NCI-H2107 (cell line): ENCODE data around the gene PCDHGA11.
A peak's percentile ranks its signal among the peaks of the same experiment; 100 is the strongest.
"Not testable (repeated sequence)": the region's sequence is repeated elsewhere in the genome, so short reads cannot be mapped to it uniquely, and the experiment has no call there.

Experiments
- DNase-seq: peaks from one replicate; lab custom pipeline; 2025; lab: John Stamatoyannopoulos, UW

PCDHGA11 gene

DNA sequence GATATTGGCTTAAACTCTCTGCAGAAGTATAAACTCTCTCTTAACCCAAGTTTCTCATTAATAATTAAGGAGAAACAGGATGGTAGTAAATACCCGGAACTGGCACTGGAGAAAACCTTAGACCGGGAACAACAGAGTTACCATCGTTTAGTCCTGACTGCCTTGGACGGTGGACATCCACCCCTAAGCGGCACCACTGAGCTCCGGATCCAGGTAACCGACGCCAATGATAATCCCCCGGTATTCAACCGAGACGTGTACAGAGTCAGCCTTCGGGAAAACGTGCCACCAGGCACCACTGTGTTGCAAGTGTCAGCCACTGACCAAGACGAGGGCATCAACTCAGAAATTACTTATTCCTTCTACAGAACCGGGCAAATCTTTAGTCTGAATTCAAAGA, 22.2 kb upstream of the PCDHGA11 start:
- no peak for DNase-seq

DNA sequence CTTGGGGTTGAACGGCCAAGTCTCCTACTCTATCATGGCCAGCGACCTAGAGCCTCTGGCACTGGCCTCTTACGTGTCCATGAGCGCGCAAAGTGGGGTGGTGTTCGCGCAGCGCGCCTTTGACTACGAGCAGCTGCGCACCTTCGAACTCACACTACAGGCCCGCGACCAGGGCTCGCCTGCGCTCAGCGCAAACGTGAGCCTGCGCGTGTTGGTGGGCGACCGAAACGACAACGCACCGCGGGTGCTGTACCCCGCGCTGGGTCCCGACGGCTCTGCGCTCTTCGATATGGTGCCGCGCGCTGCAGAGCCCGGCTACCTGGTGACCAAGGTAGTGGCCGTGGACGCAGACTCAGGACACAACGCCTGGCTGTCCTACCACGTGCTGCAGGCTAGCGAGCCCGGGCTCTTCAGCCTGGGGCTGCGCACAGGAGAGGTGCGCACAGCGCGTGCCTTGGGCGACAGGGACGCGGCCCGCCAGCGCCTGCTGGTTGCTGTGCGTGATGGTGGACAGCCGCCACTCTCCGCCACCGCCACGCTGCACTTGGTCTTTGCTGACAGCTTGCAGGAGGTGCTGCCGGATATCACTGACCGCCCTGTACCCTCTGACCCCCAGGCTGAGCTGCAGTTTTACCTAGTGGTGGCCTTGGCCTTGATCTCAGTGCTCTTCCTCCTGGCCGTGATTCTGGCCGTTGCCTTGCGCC, 21.1 kb upstream of the PCDHGA11 start:
- DNase-seq, result no peak

DNA sequence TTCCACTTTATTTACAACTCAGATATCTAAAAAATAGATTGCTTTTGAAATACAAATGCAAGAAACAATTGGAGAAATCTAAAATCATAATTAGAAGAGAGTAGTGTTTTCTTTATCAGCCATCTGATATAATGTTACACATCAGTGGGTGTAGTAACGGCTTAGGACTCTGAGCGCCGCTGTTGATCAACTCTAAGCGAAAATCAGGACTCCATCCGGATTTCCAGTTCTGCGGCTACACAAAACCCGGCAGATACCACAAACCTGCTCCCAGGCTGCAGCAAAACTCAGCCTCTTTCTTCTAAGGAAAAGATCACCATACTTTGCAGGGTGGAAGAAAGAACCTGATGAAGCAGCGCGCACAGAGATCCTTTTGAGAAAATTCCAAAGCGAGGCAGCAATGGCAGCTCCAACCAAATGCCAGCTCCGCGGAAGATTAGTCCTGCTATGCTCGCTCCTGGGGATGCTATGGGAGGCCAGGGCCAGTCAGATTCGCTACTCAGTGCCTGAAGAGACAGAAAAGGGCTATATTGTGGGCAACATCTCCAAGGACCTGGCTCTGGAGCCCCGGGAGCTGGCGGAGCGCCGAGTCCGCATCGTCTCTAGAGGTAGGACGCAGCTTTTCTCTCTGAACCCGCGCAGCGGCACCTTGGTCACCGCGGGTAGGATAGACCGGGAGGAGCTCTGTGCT, 18.2 kb upstream of the PCDHGA11 start, which contains the start of gene PCDHGA9:
TSS of gene PCDHGA9 (plus strand) at position 226 of the 691 bp plus-strand sequence. CDS start at position 401, 175 bp downstream.
- DNase-seq, result no peak

DNA sequence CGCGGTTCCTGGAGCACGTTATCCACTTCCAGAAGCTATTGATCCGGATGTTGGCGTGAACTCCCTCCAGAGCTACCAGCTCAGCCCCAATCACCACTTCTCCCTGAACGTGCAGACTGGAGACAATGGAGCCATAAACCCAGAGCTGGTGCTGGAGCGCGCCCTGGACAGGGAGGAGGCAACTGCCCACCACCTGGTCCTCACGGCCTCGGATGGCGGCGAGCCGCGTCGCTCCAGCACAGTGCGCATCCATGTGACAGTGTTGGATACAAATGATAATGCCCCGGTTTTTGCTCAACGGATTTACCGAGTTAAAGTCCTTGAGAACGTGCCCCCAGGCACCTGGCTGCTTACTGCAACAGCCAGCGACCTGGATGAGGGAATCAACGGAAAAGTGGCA, 17.5 kb upstream of the PCDHGA11 start:
- no peak for DNase-seq

DNA sequence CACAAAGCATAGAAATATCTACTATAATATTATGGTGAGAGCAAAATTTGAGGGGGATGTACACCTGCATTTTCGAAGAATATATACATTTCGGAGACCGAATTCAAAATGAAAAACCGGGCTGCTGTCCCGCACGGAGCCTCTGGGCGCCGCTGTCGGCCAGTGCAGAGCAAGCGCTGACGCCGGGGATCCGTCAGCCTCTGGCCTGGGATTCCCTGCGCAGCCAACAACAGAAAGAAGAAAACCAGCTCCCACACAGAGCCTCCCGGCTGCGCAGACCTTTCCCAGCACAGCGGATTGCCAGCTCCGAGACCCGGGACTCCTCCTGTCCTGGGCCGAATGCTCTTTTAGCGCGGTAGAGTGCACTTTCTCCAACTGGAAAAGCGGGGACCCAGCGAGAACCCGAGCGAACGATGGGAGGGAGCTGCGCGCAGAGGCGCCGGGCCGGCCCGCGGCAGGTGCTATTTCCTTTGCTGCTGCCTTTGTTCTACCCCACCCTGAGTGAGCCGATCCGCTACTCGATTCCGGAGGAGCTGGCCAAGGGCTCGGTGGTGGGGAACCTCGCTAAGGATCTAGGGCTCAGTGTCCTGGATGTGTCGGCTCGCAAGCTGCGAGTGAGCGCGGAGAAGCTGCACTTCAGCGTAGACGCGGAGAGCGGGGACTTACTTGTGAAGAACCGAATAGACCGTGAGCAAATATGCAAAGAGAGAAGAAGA, 12.9 kb upstream of the PCDHGA11 start, which contains the start of gene PCDHGB6:
TSS of gene PCDHGB6 (plus strand) at position 232 of the 716 bp plus-strand sequence. CDS start at position 414, 182 bp downstream.
- not testable (repeated sequence) for DNase-seq

DNA sequence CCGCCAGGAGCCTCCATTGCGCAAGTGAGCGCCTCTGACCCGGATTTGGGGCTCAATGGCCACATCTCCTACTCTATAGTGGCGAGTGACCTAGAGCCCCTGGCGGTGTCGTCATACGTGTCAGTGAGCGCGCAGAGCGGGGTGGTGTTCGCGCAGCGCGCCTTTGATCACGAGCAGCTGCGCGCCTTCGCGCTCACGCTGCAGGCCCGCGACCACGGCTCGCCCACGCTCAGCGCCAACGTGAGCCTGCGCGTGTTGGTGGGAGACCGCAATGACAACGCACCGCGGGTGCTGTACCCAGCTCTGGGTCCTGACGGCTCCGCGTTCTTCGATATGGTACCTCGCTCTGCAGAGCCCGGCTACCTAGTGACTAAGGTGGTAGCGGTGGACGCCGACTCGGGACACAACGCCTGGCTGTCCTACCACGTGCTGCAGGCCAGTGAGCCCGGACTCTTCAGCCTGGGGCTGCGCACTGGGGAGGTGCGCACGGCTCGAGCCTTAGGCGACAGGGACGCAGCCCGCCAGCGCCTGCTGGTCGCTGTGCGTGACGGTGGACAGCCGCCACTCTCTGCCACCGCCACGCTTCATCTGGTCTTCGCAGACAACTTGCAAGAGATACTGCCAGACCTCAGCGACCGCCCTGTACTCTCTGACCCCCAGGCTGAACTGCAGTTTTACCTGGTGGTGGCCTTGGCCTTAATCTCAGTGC, 11.1 kb upstream of the PCDHGA11 start:
- DNase-seq, result no peak

DNA sequence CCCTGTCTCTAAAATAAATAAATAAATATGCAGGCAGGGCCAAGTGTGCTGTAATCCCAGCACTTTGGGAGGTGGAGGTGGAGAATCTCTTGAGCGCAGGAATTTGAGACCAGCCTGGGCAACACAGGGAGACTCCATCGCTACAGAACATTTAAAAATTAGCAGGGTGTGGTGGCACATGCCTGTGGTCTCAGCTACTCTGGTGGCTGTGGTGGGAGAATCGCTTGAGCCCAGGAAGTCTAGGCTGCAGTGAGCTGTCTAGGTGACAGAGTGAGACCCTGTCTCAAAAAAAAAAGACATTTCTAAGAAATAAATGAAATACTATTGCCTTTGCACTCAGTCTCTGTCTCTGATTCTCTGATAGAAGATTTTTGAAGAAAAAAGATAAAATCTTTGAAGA, 9.3 kb upstream of the PCDHGA11 start:
- DNase-seq, result no peak

DNA sequence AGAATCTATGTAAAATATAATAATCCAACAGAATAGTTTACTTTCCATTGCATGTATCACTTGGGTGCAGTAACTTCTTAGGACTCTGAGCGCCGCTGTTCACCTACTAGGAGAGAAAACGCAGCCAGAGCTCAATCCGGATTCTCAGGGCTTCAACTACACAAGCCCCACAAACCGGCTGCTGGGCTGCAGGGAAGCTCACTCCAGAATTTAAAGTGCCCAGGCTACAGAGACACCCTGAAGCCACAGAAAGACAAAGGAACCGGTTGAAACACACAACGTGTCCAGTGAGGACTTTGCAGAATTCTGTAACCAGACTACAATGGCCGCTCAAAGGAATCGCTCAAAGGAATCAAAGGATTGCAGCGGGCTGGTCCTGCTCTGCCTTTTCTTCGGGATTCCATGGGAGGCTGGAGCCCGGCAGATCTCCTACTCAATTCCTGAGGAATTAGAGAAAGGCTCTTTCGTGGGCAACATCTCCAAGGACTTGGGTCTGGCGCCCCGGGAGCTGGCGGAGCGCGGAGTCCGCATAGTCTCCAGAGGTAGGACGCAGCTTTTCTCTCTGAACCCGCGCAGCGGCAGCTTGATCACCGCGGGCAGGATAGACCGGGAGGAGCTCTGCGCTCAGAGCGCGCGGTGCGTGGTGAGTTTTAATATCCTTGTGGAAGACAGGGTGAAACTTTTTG, 7.9 kb upstream of the PCDHGA11 start, which contains the start of gene PCDHGA10:
TSS of gene PCDHGA10 (plus strand) at position 134 of the 686 bp plus-strand sequence. CDS start at position 323, 189 bp downstream.
- DNase-seq, result no peak

DNA sequence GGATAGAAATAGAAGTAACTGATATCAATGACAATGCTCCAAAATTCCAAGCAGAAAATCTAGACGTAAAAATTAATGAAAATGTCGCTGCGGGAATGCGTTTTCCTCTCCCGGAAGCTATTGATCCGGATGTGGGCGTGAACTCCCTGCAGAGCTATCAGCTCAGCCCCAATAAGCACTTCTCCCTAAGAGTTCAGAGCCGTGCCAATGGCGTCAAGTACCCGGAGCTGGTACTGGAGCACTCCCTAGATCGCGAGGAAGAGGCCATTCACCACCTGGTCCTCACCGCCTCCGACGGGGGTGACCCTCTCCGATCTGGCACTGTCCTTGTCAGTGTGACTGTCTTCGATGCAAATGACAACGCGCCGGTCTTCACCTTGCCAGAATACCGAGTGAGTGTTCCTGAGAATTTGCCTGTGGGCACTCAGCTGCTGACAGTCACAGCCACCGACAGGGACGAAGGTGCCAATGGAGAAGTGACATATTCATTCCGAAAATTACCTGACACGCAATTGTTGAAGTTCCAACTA, 7.2 kb upstream of the PCDHGA11 start:
- no peak for DNase-seq

DNA sequence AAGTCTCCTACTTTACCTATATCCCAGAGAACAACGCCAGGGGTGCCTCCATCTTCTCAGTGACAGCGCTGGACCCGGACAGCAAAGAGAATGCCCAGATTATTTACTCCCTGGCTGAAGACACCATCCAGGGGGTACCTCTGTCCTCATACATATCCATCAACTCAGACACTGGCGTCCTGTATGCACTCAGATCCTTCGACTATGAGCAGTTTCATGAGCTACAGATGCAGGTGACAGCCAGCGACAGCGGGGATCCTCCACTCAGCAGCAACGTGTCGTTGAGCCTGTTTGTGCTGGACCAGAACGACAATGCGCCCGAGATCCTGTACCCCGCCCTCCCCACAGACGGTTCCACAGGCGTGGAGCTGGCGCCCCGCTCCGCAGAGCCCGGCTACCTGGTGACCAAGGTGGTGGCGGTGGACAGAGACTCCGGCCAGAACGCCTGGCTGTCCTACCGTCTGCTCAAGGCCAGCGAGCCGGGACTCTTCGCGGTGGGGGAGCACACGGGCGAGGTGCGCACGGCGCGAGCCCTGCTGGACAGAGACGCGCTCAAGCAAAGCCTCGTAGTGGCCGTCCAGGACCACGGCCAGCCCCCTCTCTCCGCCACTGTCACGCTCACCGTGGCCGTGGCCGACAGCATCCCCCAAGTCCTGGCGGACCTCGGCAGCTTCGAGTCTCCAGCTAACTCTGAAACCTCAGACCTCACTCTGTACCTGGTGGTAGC, 6.1 kb upstream of the PCDHGA11 start:
- not testable (repeated sequence) for DNase-seq

DNA sequence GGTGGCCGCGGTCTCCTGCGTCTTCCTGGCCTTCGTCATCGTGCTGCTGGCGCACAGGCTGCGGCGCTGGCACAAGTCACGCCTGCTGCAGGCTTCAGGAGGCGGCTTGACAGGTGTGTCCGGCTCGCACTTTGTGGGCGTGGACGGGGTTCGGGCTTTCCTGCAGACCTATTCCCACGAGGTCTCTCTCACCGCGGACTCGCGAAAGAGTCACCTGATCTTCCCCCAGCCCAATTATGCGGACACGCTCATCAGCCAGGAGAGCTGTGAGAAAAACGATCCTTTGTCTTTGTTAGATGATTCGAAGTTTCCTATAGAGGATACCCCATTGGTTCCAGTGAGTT, 5.6 kb upstream of the PCDHGA11 start:
- not testable (repeated sequence) for DNase-seq

DNA sequence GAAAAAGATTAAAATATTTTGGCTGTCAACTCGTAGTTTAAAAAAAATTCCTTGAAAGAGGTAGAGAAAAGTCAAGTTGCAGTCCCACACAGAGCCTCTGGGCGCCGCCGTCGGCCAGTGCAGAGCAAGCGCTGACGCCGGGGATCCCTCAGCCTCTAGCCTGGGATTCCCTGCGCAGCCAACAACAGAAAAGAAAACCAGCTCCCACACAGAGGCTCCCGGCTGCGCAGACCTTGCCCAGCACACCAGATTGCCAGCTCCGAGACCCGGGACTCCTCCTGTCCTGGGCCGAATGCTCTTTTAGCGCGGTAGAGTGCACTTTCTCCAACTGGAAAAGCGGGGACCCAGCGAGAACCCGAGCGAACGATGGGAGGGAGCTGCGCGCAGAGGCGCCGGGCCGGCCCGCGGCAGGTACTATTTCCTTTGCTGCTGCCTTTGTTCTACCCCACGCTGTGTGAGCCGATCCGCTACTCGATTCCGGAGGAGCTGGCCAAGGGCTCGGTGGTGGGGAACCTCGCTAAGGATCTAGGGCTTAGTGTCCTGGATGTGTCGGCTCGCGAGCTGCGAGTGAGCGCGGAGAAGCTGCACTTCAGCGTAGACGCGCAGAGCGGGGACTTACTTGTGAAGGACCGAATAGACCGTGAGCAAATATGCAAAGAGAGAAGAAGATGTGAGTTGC, 3.2 kb upstream of the PCDHGA11 start, which contains the start of gene PCDHGB7:
TSS of gene PCDHGB7 (plus strand) at position 184 of the 679 bp plus-strand sequence. CDS start at position 367, 183 bp downstream.
- DNase-seq, result peak; percentile 26

DNA sequence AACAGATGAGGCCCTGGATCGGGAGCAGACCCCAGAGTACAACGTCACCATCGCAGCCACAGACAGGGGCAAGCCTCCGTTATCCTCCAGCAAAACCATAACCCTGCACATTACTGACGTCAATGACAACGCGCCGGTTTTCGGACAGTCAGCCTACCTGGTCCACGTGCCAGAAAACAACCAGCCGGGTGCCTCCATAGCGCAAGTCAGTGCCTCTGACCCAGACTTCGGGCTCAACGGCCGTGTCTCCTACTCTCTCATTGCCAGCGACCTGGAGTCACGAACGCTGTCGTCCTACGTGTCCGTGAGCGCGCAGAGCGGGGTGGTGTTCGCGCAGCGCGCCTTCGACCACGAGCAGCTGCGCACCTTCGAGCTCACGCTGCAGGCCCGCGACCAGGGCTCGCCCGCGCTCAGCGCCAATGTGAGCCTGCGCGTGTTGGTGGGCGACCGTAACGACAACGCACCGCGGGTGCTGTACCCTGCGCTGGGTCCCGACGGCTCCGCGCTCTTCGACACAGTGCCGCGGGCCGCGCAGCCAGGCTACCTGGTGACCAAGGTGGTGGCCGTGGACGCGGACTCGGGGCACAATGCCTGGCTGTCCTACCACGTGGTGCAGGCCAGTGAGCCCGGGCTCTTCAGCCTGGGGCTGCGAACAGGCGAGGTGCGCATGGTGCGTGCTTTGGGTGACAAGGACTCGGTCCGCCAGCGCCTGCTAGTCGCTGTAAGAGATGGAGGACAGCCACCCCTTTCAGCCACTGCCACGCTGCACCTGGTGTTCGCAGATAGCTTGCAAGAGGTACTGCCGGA, 1.6 kb upstream of the PCDHGA11 start:
- no peak for DNase-seq

DNA sequence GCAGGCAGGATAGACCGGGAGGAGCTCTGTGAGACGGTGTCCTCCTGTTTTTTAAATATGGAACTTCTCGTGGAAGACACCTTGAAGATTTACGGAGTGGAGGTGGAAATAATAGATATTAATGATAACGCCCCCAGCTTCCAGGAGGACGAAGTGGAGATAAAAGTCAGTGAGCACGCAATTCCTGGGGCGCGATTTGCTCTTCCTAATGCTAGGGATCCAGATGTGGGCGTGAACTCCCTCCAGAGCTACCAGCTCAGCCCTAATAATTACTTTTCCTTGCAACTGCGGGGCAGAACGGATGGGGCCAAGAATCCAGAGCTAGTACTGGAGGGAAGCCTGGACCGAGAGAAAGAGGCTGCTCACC, 621 bp downstream of the PCDHGA11 start:
- no peak for DNase-seq

DNA sequence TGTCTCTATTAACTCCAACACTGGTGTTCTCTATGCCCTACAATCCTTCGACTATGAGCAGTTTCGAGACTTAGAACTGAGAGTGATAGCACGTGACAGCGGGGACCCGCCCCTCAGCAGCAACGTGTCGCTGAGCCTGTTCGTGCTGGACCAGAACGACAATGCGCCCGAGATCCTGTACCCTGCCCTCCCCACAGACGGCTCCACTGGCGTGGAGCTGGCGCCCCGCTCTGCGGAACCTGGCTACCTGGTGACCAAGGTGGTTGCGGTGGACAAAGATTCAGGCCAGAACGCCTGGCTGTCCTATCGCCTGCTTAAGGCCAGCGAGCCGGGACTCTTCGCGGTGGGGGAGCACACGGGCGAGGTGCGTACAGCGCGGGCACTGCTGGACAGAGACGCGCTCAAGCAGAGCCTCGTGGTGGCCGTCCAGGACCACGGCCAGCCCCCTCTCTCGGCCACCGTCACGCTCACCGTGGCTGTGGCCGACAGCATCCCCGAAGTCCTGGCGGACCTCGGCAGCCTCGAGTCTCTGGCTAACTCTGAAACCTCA, 2.0 kb downstream of the PCDHGA11 start:
- no peak for DNase-seq

DNA sequence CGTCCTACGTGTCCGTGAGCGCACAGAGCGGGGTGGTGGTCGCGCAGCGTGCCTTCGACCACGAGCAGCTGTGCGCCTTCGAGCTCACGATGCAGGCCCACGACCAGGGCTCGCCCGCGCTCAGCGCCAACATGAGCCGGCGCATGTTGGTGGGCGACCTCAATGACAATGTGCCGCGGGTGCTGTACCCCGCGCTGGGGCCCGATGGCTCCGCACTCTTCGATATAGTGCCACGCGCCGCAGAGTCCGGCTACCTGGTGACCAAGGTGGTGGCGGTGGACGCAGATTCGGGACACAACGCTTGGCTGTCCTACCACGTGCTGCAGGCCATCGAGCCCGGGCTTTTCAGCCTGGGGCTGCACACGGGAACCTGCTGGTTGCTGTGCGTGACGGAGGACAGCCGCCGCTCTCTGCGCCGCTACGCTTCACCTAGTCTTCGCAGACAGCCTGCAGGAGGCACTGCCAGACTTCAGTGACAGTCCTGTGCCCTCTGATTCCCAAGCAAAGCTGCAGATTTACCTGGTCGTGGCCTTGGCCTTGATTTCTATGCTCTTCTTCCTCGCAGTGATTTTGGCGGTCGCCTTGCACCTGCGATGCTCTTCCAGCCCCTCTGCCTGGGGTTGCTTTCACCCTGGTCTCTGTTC, 7.1 kb downstream of the PCDHGA11 start:
- DNase-seq, result no peak

DNA sequence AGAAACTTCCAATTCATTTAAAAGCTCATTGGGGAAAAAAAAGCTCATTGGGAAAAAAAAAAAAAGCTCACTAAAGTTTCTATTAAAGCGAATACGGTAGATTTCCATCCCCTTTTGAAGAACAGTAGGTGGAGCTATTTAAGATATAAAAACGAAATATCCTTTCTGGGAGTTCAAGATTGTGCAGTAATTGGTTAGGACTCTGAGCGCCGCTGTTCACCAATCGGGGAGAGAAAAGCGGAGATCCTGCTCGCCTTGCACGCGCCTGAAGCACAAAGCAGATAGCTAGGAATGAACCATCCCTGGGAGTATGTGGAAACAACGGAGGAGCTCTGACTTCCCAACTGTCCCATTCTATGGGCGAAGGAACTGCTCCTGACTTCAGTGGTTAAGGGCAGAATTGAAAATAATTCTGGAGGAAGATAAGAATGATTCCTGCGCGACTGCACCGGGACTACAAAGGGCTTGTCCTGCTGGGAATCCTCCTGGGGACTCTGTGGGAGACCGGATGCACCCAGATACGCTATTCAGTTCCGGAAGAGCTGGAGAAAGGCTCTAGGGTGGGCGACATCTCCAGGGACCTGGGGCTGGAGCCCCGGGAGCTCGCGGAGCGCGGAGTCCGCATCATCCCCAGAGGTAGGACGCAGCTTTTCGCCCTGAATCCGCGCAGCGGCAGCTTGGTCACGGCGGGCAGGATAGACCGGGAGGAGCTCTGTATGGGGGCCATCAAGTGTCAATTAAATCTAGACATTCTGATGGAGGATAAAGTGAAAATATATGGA, 9.7 kb downstream of the PCDHGA11 start, which contains the start of gene PCDHGA12:
TSS of gene PCDHGA12 (plus strand) at position 176 of the 782 bp plus-strand sequence. CDS start at position 429, 253 bp downstream.
- no peak for DNase-seq
